HL-60 (cell line): Measurements from ENCODE around the gene DNMT3A.

Experiments
- DNase-seq, 2 experiments: peaks; one replicate each; pipeline ENCODE4 v3.0.0-alpha.2; 2010 to 2020; ENCODE audit warnings: low read depth in 1 of 2, low spot score in 1 of 2
- H3K27ac ChIP-seq: fragments of 250-450 bp; sonication (Bioruptor Pico); replicated peaks from 2 replicates; pipeline ENCODE4 v1.5.1; 2020; ENCODE audit warnings: mild to moderate bottlenecking, moderate library complexity
- H3K27me3 ChIP-seq: fragments of 250-450 bp; sonication (Bioruptor Pico); 2 replicates; pipeline ENCODE4 v1.5.1; 2021; ENCODE audit warnings: mild to moderate bottlenecking, moderate library complexity; ENCODE audit not compliant: insufficient read depth, poor library complexity, severe bottlenecking
- H3K4me3 ChIP-seq: replicated peaks from 2 replicates; pipeline ENCODE4 v1.5.1; 2011; ENCODE audit warnings: mild to moderate bottlenecking, control low read depth, low read length; ENCODE audit not compliant: insufficient read depth
- CTCF ChIP-seq: IDR thresholded peaks from one replicate; pipeline ENCODE4 v1.5.1; 2011; ENCODE audit warnings: low read length, control low read depth, inconsistent platforms; ENCODE audit not compliant: insufficient read depth
- GABPA ChIP-seq: IDR thresholded peaks from 2 replicates; pipeline ENCODE4 v1.6.1; 2012; ENCODE audit warnings: low read depth
- POLR2AphosphoS5 ChIP-seq: IDR thresholded peaks from 2 replicates; pipeline ENCODE4 v1.6.1; 2012; ENCODE audit warnings: low read depth
- REST ChIP-seq: IDR thresholded peaks from 2 replicates; pipeline ENCODE4 v1.6.1; 2012; ENCODE audit warnings: low read depth; ENCODE audit not compliant: insufficient replicate concordance
- SPI1 ChIP-seq: IDR thresholded peaks from 2 replicates; pipeline ENCODE4 v1.6.1; 2012; ENCODE audit warnings: low read depth, mild to moderate bottlenecking, borderline replicate concordance

DNMT3A gene

GRCh38 chr2:25194576-25195122 lies 147.1 kb downstream of the DNMT3A start:
- H3K27me3 ChIP-seq = no peaks in the 10 kb centered on the region
- TF ChIP-seq POLR2AphosphoS5 = no peak
- TF ChIP-seq SPI1 = no peak
- no peak for TF ChIP-seq GABPA
- no peak for TF ChIP-seq REST
- no peak for TF ChIP-seq CTCF
- no peak overlapping the region for H3K27ac ChIP-seq
- no peak overlapping the region for H3K4me3 ChIP-seq
- DNase-seq = no peak

GRCh38 chr2:25190536-25190935 lies 151.2 kb downstream of the DNMT3A start:
- H3K4me3 ChIP-seq = no peak overlapping the region
- H3K27me3 ChIP-seq = no peaks in the 10 kb centered on the region
- no peak for DNase-seq
- no peak overlapping the region for H3K27ac ChIP-seq
- TF ChIP-seq SPI1 (no peak), REST (no peak), CTCF (no peak), GABPA (no peak), POLR2AphosphoS5 (no peak)

GRCh38 chr2:25188405-25188804 lies 153.3 kb downstream of the DNMT3A start:
- no peak overlapping the region for H3K4me3 ChIP-seq
- no peaks in the 10 kb centered on the region for H3K27me3 ChIP-seq
- no peak for DNase-seq
- TF ChIP-seq REST (no peak), POLR2AphosphoS5 (no peak), GABPA (no peak), CTCF (no peak), SPI1 (no peak)
- no peak overlapping the region for H3K27ac ChIP-seq
